Fibroblast of lung (primary cell): ENCODE measurements around the gene CDX2. TPM values are rescaled to one million over a fixed set of nuclear protein-coding genes. Genes with fewer than 3 reads are reported as not detected.

Experiments
- DNase-seq, 2 donors: peaks; one replicate each; pipeline versions ENCODE4 v3.0.0 to v3.0.0-alpha.2; 2010; ENCODE audit warnings: low read depth in 2 of 2
- H2AFZ ChIP-seq: 2 replicates; pipeline ENCODE4 v1.5.1; 2012; ENCODE audit warnings: low read length, control low read depth, inconsistent platforms
- H3K27ac ChIP-seq: 2 replicates; pipeline ENCODE4 v1.5.1; 2011; ENCODE audit warnings: low read length, control low read depth; ENCODE audit not compliant: insufficient read depth
- H3K27me3 ChIP-seq: 2 replicates; pipeline ENCODE4 v1.5.1; 2011; ENCODE audit warnings: mild to moderate bottlenecking, low read length; ENCODE audit not compliant: control insufficient read depth, insufficient read depth
- H3K36me3 ChIP-seq: 2 replicates; pipeline ENCODE4 v1.5.1; 2011; ENCODE audit warnings: low read length; ENCODE audit not compliant: control insufficient read depth, insufficient read depth
- H3K4me1 ChIP-seq: 2 replicates; pipeline ENCODE4 v1.5.1; 2011; ENCODE audit warnings: low read length; ENCODE audit not compliant: control insufficient read depth, insufficient read depth; ENCODE audit errors: extremely low read depth
- H3K4me2 ChIP-seq: 2 replicates; pipeline ENCODE4 v1.5.1; 2011; ENCODE audit warnings: low read length, control low read depth; ENCODE audit not compliant: insufficient read depth; ENCODE audit errors: extremely low read depth
- H3K4me3 ChIP-seq, 4 experiments: fragments of 200-600 bp in 1 of 4; sonication (generic) in 1 of 4; replicated peaks in 1 of 4; 2 replicates each; pipeline ENCODE4 v1.5.1; 2011 to 2016; ENCODE audit warnings: low read length in 4 of 4, low read depth in 3 of 4, mild to moderate bottlenecking in 3 of 4, control low read depth in 2 of 4, inconsistent platforms in 1 of 4, mixed read lengths in 1 of 4; ENCODE audit not compliant: insufficient read depth in 1 of 4; ENCODE audit errors: control extremely low read depth in 1 of 4
- H3K79me2 ChIP-seq: 2 replicates; pipeline ENCODE4 v1.5.1; 2012; ENCODE audit warnings: mild to moderate bottlenecking, low read length, inconsistent platforms; ENCODE audit not compliant: control insufficient read depth, insufficient read depth
- H3K9ac ChIP-seq: 2 replicates; pipeline ENCODE4 v1.5.1; 2011; ENCODE audit warnings: mild to moderate bottlenecking, low read length, control low read depth; ENCODE audit not compliant: insufficient read depth
- H3K9me3 ChIP-seq: 2 replicates; pipeline ENCODE4 v1.5.1; 2012; ENCODE audit warnings: low read depth, low read length; ENCODE audit not compliant: control insufficient read depth, insufficient read depth
- H4K20me1 ChIP-seq: 2 replicates; pipeline ENCODE4 v1.5.1; 2011; ENCODE audit warnings: low read length; ENCODE audit not compliant: control insufficient read depth, insufficient read depth; ENCODE audit errors: extremely low read depth
- CTCF ChIP-seq, 2 donors: IDR thresholded peaks in 1 of 2; conservative IDR thresholded peaks in 1 of 2; 1 replicate in 1 of 2; 2 replicates in 1 of 2; pipeline ENCODE4 v1.5.1; 2011 to 2012; ENCODE audit warnings: low read length in 2 of 2, control low read depth in 1 of 2, inconsistent platforms in 1 of 2, low read depth in 1 of 2, mild to moderate bottlenecking in 1 of 2
- EZH2 ChIP-seq: IDR thresholded peaks from 2 replicates; pipeline ENCODE4 v1.5.1; 2012; ENCODE audit warnings: low read length, control low read depth, mild to moderate bottlenecking; ENCODE audit errors: missing control alignments
- polyA plus RNA-seq, 2 donors: library from polyadenylated mRNA; depleted of rRNA in 1 of 2; stranded (reverse) in 1 of 2; unstranded in 1 of 2; fragments of >200 nt; gene quantifications; 2 replicates each; pipeline ENCODE4 v1.2.1, GENCODE V29; 2011 to 2012; ENCODE audit warnings: missing spikeins in 1 of 2
- total RNA-seq: library from RNA; depleted of rRNA; stranded (reverse); fragments of >200 nt; gene quantifications from 2 replicates; pipeline ENCODE4 v1.2.1, GENCODE V29; 2014

The CDX2 gene
- total and polyA plus RNA-seq, 2 donors (not counting 1 experiment from before 2014, with no cell fraction given): not detected

- H4K20me1 ChIP-seq: no peaks in the 10 kb centered on the region
- no peaks in the 10 kb centered on the region for H3K4me1 ChIP-seq
- DNase-seq: no peak
- H3K27ac ChIP-seq: no peak within 1 kb of the TSS
- no peak within 1 kb of the TSS for H3K9ac ChIP-seq
- H3K4me2 ChIP-seq: no peak within 1 kb of the TSS
- H2AFZ ChIP-seq: no peak within 1 kb of the TSS
- no peaks in the 10 kb centered on the region for H3K9me3 ChIP-seq
- H3K27me3 ChIP-seq: no peaks in the 10 kb centered on the region
- no peaks in the 10 kb centered on the region for H3K36me3 ChIP-seq
- no peaks in the 10 kb centered on the region for H3K79me2 ChIP-seq
- no peak for TF ChIP-seq CTCF (conservative IDR thresholded peaks at IDR 0.05 in 1 of 2, IDR thresholded peaks at IDR 0.05 in 1 of 2; ENCODE audit: low read depth in 1 of 2, low read length in 2 of 2)
- TF ChIP-seq EZH2: no peak
- H3K4me3 ChIP-seq: no peak within 1 kb of the TSS
Observed at GRCh38 chr13:27988520-27988919, 19.4 kb upstream of the CDX2 start, which contains the start of gene URAD. URAD (minus strand) TSS chr13:27988693; CDS start chr13:27988637, 56 bp downstream.

- H3K9me3 ChIP-seq: no peaks in the 10 kb centered on the region
- H3K27me3 ChIP-seq: peaks cover 22% of the 10 kb centered on the region
- TF ChIP-seq CTCF (conservative IDR thresholded peaks at IDR 0.05 in 1 of 2, IDR thresholded peaks at IDR 0.05 in 1 of 2; ENCODE audit: low read depth in 1 of 2, low read length in 2 of 2): no peak
- TF ChIP-seq EZH2: no peak
- no peak overlapping the region for H3K27ac ChIP-seq
- no peaks in the 10 kb centered on the region for H3K36me3 ChIP-seq
- H3K4me1 ChIP-seq: no peaks in the 10 kb centered on the region
- no peak overlapping the region for H3K9ac ChIP-seq
- no peaks in the 10 kb centered on the region for H3K79me2 ChIP-seq
- DNase-seq: no peak
- no peak overlapping the region for H2AFZ ChIP-seq
- no peak overlapping the region for H3K4me2 ChIP-seq
- no peaks in the 10 kb centered on the region for H4K20me1 ChIP-seq
- H3K4me3 ChIP-seq: no peak overlapping the region
Observed at GRCh38 chr13:27985600-27985999, 16.5 kb upstream of the CDX2 start.

GRCh38 chr13:27982361-27982760 lies 13.2 kb upstream of the CDX2 start:
- Histone ChIP-seq H3K36me3 (no peaks in the 10 kb centered on the region), H3K27ac (no peak overlapping the region), H3K4me3 (no peak overlapping the region), H4K20me1 (no peaks in the 10 kb centered on the region), H3K9ac (no peak overlapping the region), H3K79me2 (no peaks in the 10 kb centered on the region), H3K27me3 (peaks cover 51% of the 10 kb centered on the region), H2AFZ (no peak overlapping the region), H3K4me2 (no peak overlapping the region), H3K4me1 (no peaks in the 10 kb centered on the region), H3K9me3 (no peaks in the 10 kb centered on the region)
- DNase-seq: no peak
- TF ChIP-seq CTCF (conservative IDR thresholded peaks at IDR 0.05 in 1 of 2, IDR thresholded peaks at IDR 0.05 in 1 of 2; ENCODE audit: low read depth in 1 of 2, low read length in 2 of 2) (no peak), EZH2 (no peak)
